Epithelial cell of esophagus (primary cell): ENCODE data around the gene AMH.

Source experiments
- DNase-seq: peaks from one replicate; pipeline ENCODE4 v3.0.0; 2010; ENCODE audit warnings: low read depth
- H3K4me3 ChIP-seq: 2 replicates; pipeline ENCODE4 v1.5.1; 2011; ENCODE audit warnings: mild to moderate bottlenecking, low read length, control low read depth
- CTCF ChIP-seq: IDR thresholded peaks from 2 replicates; pipeline ENCODE4 v1.5.1; 2011; ENCODE audit warnings: low read depth, mild to moderate bottlenecking, low read length, control low read depth, inconsistent platforms; ENCODE audit not compliant: insufficient read depth; ENCODE audit errors: missing control alignments

The AMH gene

GRCh38 chr19:2235381-2236063 lies 13.6 kb upstream of the AMH start:
- no peak for DNase-seq
- no peak for TF ChIP-seq CTCF
- peak overlapping the region; percentile 81 for H3K4me3 ChIP-seq

GRCh38 chr19:2236064-2236313 lies 13.1 kb upstream of the AMH start:
- no peak for DNase-seq
- peak overlapping the region; percentile 81 for H3K4me3 ChIP-seq
- TF ChIP-seq CTCF = no peak

GRCh38 chr19:2236314-2237050 lies 12.6 kb upstream of the AMH start, which contains the start of the genes PLEKHJ1 and SF3A2:
Gene PLEKHJ1, minus strand, starts transcription at chr19:2236329. Its CDS starts 81 bp downstream, at chr19:2236248.
Gene SF3A2, plus strand, starts transcription at chr19:2236824. Its CDS starts 6,595 bp downstream, at chr19:2243419.
- DNase-seq = peak; percentile 97
- TF ChIP-seq CTCF = peak; percentile 71
- H3K4me3 ChIP-seq = peak within 1 kb of the TSS; percentile 81

- TF ChIP-seq CTCF = no peak
- DNase-seq = no peak
- H3K4me3 ChIP-seq = peak overlapping the region; percentile 81
These were observed 11.9 kb upstream of the AMH start for GRCh38 chr19:2237051-2237868.

GRCh38 chr19:2237869-2238153 lies 11.3 kb upstream of the AMH start:
- no peak for DNase-seq
- peak overlapping the region; percentile 81 for H3K4me3 ChIP-seq
- TF ChIP-seq CTCF = no peak

- no peak for DNase-seq
- TF ChIP-seq CTCF = no peak
- H3K4me3 ChIP-seq = peak overlapping the region; percentile 43
These were observed 9.9 kb upstream of the AMH start for GRCh38 chr19:2239173-2239572.
